ENCODE data around the gene KCNN3.
A peak's percentile ranks its signal among the peaks of the same experiment; 100 is the strongest.

KCNN3 gene

GRCh38 chr1:154735804-154736168 is 134.3 kb downstream of the KCNN3 start:
- H3K4me3 ChIP-seq (replicated peaks in 1 of 2; ENCODE audit: low read depth in 2 of 2, low read length in 2 of 2): no peak overlapping the region
- TF ChIP-seq CTCF (IDR thresholded peaks at IDR 0.05; ENCODE audit: low read depth, low read length): no peak
- DNase-seq (ENCODE audit: low read depth in 2 of 2): no peak

- DNase-seq (ENCODE audit: low read depth in 2 of 2): no peak
- no peak overlapping the region for H3K4me3 ChIP-seq (replicated peaks in 1 of 2; ENCODE audit: low read depth in 2 of 2, low read length in 2 of 2)
- TF ChIP-seq CTCF (IDR thresholded peaks at IDR 0.05; ENCODE audit: low read depth, low read length): no peak
These were observed 134.8 kb downstream of the KCNN3 start for GRCh38 chr1:154735061-154735803.

- no peak for TF ChIP-seq CTCF (IDR thresholded peaks at IDR 0.05; ENCODE audit: low read depth, low read length)
- DNase-seq (ENCODE audit: low read depth in 2 of 2): no peak
- no peak overlapping the region for H3K4me3 ChIP-seq (replicated peaks in 1 of 2; ENCODE audit: low read depth in 2 of 2, low read length in 2 of 2)
These were observed 136.5 kb downstream of the KCNN3 start for GRCh38 chr1:154733621-154734020.

GRCh38 chr1:154730986-154731489 is 139.0 kb downstream of the KCNN3 start:
- no peak for TF ChIP-seq CTCF (IDR thresholded peaks at IDR 0.05; ENCODE audit: low read depth, low read length)
- H3K4me3 ChIP-seq (replicated peaks in 1 of 2; ENCODE audit: low read depth in 2 of 2, low read length in 2 of 2): no peak overlapping the region
- peak; percentile 71 to 74 for DNase-seq (ENCODE audit: low read depth in 2 of 2)

- no peak overlapping the region for H3K4me3 ChIP-seq (replicated peaks in 1 of 2; ENCODE audit: low read depth in 2 of 2, low read length in 2 of 2)
- peak; percentile 75 to 77 for DNase-seq (ENCODE audit: low read depth in 2 of 2)
- no peak for TF ChIP-seq CTCF (IDR thresholded peaks at IDR 0.05; ENCODE audit: low read depth, low read length)
These were observed 139.8 kb downstream of the KCNN3 start for GRCh38 chr1:154730259-154730658.

- no peak for TF ChIP-seq CTCF (IDR thresholded peaks at IDR 0.05; ENCODE audit: low read depth, low read length)
- peak in 1 of 2 donors; percentile 33 for DNase-seq (ENCODE audit: low read depth in 2 of 2)
- H3K4me3 ChIP-seq (replicated peaks in 1 of 2; ENCODE audit: low read depth in 2 of 2, low read length in 2 of 2): no peak overlapping the region
These were observed 140.5 kb downstream of the KCNN3 start for GRCh38 chr1:154729577-154729976.
